OCI-LY3 (cell line): Measurements from ENCODE around the gene GPC3.

Experiments
- H2AFZ ChIP-seq: fragments of 200-600, 300-600 bp; shearing (Covaris generic); 2 replicates; pipeline ENCODE4 v1.6.0; 2014; ENCODE audit warnings: antibody characterized with exemption, low read depth, low read length
- H3K27ac ChIP-seq: fragments of 200-600, 300-600 bp; sonication (generic); 2 replicates; pipeline ENCODE4 v1.5.1; 2014; ENCODE audit warnings: mild to moderate bottlenecking, low read length, moderate library complexity, mixed read lengths
- H3K27me3 ChIP-seq: fragments of 200-600, 300-600 bp; sonication (generic); 2 replicates; pipeline ENCODE4 v1.6.1; 2014; ENCODE audit warnings: low read depth, low read length, mixed read lengths
- H3K36me3 ChIP-seq: fragments of 200-600, 300-600 bp; sonication (generic); replicated peaks from 2 replicates; pipeline ENCODE3; 2014; ENCODE audit warnings: low read depth, low read length, mixed read lengths
- H3K4me1 ChIP-seq: fragments of 300-600, 200-600 bp; sonication (generic); 2 replicates; pipeline ENCODE4 v1.6.1; 2014; ENCODE audit warnings: low read length, mixed read lengths
- H3K4me2 ChIP-seq: fragments of 200-600, 300-600 bp; sonication (generic); 2 replicates; pipeline ENCODE4 v1.6.1; 2014; ENCODE audit warnings: low read length, mixed read lengths
- H3K4me3 ChIP-seq: fragments of 300-600, 200-600 bp; sonication (generic); 2 replicates; pipeline ENCODE4 v1.5.1; 2014; ENCODE audit warnings: antibody characterized with exemption, mild to moderate bottlenecking, low read length, moderate library complexity
- H3K79me2 ChIP-seq: fragments of 300-600, 200-600 bp; shearing (Covaris generic); 2 replicates; pipeline ENCODE4 v1.6.1; 2014; ENCODE audit warnings: mild to moderate bottlenecking, low read length, mixed read lengths
- H3K9ac ChIP-seq: fragments of 300-600, 200-600 bp; shearing (Covaris generic); 2 replicates; pipeline ENCODE4 v1.6.0; 2014; ENCODE audit warnings: mild to moderate bottlenecking, low read length, moderate library complexity
- H3K9me3 ChIP-seq: fragments of 200-600, 300-600 bp; shearing (Covaris generic); 2 replicates; pipeline ENCODE4 v1.6.1; 2014; ENCODE audit warnings: low read length, mixed read lengths; ENCODE audit not compliant: insufficient read depth
- H4K20me1 ChIP-seq: fragments of 200-600, 300-600 bp; sonication (generic); 2 replicates; pipeline ENCODE4 v1.6.1; 2016; ENCODE audit warnings: low read length, mixed read lengths; ENCODE audit not compliant: insufficient read depth
- EZH2phosphoT487 ChIP-seq: fragments of 200-600 bp; shearing (Covaris generic); IDR thresholded peaks from 2 replicates; pipeline ENCODE4 v1.6.1; 2018; ENCODE audit warnings: antibody characterized with exemption, mixed run types, low read depth
- TF ChIP-seq, protein P1 (sequence below): fragments of 200-600, 300-600 bp; sonication (generic); IDR thresholded peaks from 2 replicates; pipeline ENCODE4 v1.5.1; 2014; ENCODE audit warnings: antibody characterized with exemption, low read length, low read depth

Gene GPC3

DNA sequence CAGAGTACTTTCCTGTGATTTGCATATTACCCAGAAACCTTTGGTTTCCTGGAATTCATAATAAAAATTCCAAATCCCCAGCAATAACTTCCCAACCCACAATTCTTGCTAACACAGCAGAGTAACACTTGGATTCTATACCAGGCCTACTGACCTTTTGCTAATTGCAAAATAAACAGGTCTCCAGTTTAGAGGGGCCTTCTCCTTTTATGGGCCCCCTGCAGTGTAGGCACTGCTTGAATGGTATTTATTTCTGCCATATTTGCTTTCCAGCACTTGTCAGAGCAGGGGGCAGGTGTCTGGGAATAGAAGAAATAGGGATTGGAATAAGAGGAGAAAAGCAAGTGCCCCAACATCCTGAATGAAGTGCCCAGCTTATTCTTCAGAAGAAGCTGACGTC lies 25.3 kb upstream of the GPC3 start:
- Histone ChIP-seq H3K27ac (no peak overlapping the region), H3K4me3 (no peak overlapping the region), H4K20me1 (no peaks in the 10 kb centered on the region), H2AFZ (no peak overlapping the region), H3K79me2 (no peaks in the 10 kb centered on the region), H3K27me3 (no peaks in the 10 kb centered on the region), H3K36me3 (no peaks in the 10 kb centered on the region), H3K4me1 (peaks cover 19% of the 10 kb centered on the region), H3K9me3 (no peaks in the 10 kb centered on the region), H3K4me2 (no peak overlapping the region), H3K9ac (no peak overlapping the region)
- TF ChIP-seq EZH2phosphoT487, result no peak
- TF ChIP-seq, protein P1, sequence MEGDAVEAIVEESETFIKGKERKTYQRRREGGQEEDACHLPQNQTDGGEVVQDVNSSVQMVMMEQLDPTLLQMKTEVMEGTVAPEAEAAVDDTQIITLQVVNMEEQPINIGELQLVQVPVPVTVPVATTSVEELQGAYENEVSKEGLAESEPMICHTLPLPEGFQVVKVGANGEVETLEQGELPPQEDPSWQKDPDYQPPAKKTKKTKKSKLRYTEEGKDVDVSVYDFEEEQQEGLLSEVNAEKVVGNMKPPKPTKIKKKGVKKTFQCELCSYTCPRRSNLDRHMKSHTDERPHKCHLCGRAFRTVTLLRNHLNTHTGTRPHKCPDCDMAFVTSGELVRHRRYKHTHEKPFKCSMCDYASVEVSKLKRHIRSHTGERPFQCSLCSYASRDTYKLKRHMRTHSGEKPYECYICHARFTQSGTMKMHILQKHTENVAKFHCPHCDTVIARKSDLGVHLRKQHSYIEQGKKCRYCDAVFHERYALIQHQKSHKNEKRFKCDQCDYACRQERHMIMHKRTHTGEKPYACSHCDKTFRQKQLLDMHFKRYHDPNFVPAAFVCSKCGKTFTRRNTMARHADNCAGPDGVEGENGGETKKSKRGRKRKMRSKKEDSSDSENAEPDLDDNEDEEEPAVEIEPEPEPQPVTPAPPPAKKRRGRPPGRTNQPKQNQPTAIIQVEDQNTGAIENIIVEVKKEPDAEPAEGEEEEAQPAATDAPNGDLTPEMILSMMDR, result no peak

DNA sequence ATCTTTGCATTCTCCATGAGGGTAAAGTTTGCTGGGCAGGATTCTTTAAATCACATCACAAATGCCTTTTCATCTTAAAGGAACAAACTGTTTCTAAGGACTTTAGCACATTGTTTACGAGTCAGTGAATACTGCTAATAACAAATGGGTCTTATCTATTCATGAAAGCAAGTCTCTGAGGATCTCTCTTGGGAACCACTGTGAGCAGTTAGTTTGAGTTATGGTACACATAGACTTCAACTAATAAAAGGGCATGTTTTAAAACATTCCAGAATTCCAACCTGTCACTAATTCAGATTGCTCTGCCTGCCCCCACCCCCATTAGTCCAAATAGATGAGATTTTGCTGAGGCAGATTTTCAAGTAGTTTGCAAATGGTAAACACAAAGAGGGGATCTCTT lies 22.3 kb upstream of the GPC3 start:
- no peak overlapping the region for H3K4me3 ChIP-seq
- no peaks in the 10 kb centered on the region for H3K79me2 ChIP-seq
- no peaks in the 10 kb centered on the region for H3K9me3 ChIP-seq
- peaks cover 21% of the 10 kb centered on the region for H3K4me1 ChIP-seq
- no peaks in the 10 kb centered on the region for H3K36me3 ChIP-seq
- H3K9ac ChIP-seq, result no peak overlapping the region
- H4K20me1 ChIP-seq, result no peaks in the 10 kb centered on the region
- TF ChIP-seq, protein P1, result no peak
- no peak for TF ChIP-seq EZH2phosphoT487
- H3K27me3 ChIP-seq, result no peaks in the 10 kb centered on the region
- no peak overlapping the region for H3K4me2 ChIP-seq
- no peak overlapping the region for H2AFZ ChIP-seq
- H3K27ac ChIP-seq, result no peak overlapping the region

DNA sequence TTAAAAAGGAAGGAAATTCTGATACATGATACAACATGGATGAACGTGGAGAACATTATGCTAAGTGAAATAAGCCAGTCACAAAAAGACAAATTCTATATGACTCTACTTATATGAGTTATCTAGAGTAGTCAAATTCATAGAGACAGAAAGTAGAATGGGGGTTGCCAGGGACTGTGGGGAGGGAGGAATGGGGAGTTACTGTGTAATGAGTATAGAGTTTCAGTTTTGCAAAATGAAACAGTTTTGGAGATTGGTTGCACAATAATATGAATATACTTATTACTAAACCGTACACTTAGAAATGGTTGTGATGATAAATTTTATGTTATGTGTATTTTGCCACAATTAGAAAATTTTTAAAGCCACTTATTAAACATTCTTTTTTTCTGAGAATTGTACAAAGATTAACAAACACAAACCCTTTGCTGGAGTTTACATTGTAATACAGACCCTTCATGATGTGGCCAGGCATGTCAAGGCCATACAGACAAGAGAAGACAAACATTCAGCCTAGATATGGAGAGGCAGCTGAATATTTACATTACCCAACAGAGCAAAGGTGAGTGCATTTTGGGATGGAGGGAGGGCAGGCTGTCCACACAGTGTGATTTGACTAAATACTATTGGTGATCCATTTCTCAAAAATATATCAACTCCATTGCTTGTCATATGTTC lies 21.2 kb upstream of the GPC3 start:
- H3K79me2 ChIP-seq, result no peaks in the 10 kb centered on the region
- H3K27ac ChIP-seq, result peak overlapping the region; percentile 64
- H3K27me3 ChIP-seq, result no peaks in the 10 kb centered on the region
- H2AFZ ChIP-seq, result 0 out of 2 replicates have a peak overlapping the region, but pooled peaks have one; percentile 65
- no peaks in the 10 kb centered on the region for H4K20me1 ChIP-seq
- H3K4me3 ChIP-seq, result peak overlapping the region; percentile 21; the same call in 1 of the 2 replicates
- H3K36me3 ChIP-seq, result no peaks in the 10 kb centered on the region
- H3K4me1 ChIP-seq, result peaks cover 21% of the 10 kb centered on the region
- no peak for TF ChIP-seq EZH2phosphoT487
- TF ChIP-seq, protein P1, result no peak
- H3K9ac ChIP-seq, result no peak overlapping the region
- H3K9me3 ChIP-seq, result no peaks in the 10 kb centered on the region
- H3K4me2 ChIP-seq, result peak overlapping the region; percentile 58

DNA sequence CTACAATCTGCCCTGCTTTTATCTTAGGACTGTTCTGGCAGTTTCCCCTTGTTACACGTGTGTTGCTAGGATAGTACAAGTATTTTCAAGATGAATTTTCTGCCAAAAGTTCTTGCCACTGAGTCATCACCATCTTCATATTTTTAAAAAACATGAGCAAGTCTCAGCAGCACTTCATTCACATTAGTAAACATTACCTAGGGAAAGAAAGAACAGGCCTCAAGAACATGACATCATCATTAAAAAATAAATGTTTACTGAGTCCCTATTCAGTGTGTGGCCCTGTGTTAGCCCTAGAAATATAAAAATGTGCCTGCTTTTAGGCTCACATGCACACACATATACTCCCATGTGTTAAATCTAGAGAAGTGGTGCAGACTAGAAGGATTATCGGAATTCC lies 18.7 kb upstream of the GPC3 start:
- Histone ChIP-seq H3K27me3 (no peaks in the 10 kb centered on the region), H3K9ac (no peak overlapping the region), H3K4me1 (peaks cover 21% of the 10 kb centered on the region), H3K27ac (no peak overlapping the region), H2AFZ (no peak overlapping the region), H3K4me3 (no peak overlapping the region), H4K20me1 (no peaks in the 10 kb centered on the region), H3K4me2 (no peak overlapping the region), H3K36me3 (no peaks in the 10 kb centered on the region), H3K79me2 (no peaks in the 10 kb centered on the region), H3K9me3 (no peaks in the 10 kb centered on the region)
- TF ChIP-seq EZH2phosphoT487, result no peak
- TF ChIP-seq, protein P1, result no peak
